Stimulated activated CD4-positive, alpha-beta T cell treated with anti-CD3 and anti-CD28 coated beads, TNF-alpha, amount 100 ng/mL, for 48 hours (primary cell): Measurements from ENCODE around the gene OR5V1.
"Not testable (repeated sequence)": the region's sequence is repeated elsewhere in the genome, so short reads cannot be mapped to it uniquely, and the experiment has no call there.

Experiments
- DNase-seq, 3 donors: peaks; one replicate each; pipeline ENCODE4 v3.0.0-alpha.2; 2020; ENCODE audit warnings: low read depth in 3 of 3

The OR5V1 gene

DNA sequence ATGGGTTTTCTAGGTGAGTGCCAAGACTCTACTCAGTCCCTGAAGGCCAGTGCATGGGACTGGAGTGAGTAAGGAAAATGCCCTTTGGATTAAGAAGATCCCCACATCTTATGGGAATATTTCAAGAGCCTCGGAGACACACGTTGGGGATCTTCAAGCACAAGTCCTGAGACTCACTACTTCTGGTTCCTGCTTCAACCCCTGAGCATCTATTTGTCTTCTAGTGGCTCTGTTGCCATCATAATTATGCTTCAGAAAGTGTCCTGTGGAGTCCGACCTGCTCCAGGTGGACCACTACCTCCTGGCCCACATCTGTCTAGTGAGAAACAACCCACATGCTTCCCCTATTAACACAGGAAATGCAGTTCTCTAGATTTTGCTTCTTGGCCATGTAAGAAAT, at the start of gene OR5V1:
OR5V1 (minus strand) TSS at position 101 of the 400 bp plus-strand sequence. CDS start 12,670 bp downstream, outside the sequence.
- no peak for DNase-seq

DNA sequence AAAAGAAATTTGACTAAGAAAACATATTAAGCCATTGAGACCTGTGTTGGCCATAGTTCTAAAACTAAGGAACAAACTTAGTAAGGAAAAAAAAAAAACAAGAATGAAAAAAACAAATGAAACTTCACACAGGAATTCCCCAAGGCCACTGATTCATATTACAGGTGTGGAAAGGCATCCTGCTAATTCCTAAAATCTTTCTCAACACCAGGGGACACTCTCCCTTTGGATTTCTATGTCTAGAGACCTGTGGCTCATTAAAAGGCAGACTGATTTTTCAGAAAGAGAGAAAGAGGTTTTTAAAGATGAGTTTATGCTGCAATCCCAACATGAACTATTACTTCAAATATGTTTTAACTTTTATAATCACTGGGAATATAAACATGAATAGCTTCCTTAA, 45.9 kb upstream of the OR5V1 start, which contains the start of gene OR12D1:
OR12D1 (plus strand) TSS at position 341 of the 400 bp plus-strand sequence.
- no peak for DNase-seq

DNA sequence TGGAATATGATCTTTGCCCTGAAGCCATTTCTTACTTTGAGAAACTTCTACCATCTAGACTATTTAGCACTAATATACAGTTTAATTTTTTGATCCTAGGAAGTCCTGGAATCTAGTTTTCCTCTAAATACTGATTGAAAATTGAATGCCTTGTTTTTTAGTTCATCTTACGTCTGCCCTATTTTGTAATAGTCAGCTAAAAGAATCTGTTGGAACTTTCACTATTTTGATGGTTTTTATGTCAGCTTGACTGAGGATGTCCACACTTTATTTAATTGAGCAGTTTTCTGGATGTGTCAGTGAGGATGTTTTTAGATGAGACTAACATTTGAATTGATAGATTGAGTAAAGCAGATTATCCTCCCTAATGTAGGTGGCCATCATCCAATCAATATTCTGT, 35.1 kb upstream of the OR5V1 start:
- DNase-seq = no peak

DNA sequence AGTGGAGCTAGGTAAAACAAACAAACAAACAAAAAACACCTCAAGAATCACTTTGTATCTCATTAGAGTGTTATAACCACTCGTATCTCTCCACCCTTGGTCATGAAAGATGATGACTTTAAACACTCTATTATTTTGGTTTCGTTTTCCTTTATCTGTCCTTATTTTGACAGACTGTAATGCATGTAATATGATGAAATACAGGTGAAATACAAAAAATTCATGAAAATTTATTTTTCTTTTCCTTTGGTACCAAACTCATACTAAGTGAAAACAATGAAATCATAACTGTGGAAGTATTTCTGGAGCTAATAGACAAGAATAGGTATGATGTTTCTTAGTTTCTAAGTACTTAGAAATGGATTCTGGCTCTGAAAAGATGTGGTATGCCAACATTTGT, 30.9 kb upstream of the OR5V1 start:
- DNase-seq = no peak

DNA sequence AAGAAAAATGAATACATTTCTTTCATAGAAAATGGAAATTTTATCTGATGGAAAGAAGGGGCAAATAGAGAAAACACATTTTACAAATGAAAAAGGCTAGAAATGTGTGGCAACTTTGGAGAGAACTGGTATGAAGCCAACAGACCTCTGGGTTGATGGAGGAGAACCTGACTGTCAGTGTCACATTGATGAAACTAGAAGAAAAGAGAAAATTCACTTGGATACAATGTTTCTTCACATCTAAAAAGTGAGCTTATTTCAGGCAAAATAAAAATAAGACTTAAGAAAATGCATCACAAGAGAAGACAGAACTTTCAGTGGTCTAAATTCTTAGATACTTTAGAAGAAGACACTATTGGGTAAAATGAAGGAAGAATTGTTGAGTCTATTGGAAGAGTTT, 26.7 kb upstream of the OR5V1 start, which contains the start of gene OR12D2:
OR12D2 (plus strand) TSS at position 301 of the 400 bp plus-strand sequence. CDS start 1,069 bp downstream, outside the sequence.
- no peak for DNase-seq

DNA sequence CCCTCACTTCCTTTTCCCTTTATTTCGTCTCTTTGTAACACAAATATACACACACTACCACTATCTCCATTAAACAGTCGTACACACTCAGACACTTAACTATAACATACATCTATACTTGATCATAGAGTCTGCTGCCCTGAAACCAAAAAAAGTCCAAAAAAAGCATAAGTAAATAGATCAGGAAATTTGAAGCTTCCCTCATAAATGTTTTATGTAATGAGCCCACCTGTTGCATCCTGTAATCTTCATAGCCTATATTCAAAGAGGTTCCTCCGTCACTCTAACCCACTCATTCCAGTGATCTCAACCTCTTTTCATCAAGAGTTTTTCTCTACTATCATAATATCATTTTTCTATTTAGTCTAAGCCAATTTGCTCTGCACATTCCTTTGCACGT, 19.9 kb upstream of the OR5V1 start:
- no peak for DNase-seq

DNA sequence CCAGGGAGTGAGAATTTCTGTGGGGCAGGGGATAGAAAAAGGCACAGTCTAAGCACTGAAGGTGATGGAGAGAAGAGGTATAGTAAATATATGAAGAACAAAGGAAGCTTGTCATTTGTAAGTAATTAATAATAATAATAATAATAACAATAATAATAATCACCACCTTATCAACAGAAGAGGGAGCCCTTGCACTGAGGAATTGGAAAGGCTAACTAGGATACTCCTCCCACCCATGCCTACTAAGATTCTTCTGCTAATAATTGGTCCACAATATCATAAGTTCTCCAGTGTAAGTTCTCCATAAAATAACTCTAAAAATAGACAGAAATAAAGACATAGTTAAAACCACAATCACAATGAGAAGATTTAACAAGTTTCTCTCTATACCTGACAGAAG, 7.3 kb upstream of the OR5V1 start:
- no peak for DNase-seq

DNA sequence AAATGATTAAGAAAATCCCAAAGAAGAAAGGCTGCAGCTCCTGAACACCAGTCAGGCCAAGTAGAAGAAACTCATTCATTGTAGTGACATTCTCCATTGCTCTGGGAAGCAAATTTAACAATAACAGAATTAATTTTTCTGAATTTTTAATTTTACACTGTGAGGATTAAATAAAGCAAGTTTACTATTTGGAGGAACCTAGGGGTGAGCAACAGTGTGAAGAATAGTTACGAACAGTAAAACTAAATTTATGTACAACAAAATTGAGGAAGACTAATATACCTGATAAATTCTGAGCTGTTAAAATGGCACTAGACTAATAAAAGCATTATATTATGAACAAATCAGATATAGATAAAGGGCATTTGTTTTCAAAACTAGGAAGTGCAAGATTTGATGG, 6.5 kb upstream of the OR5V1 start, which contains the start of gene OR12D3:
OR12D3 (minus strand) TSS at position 101 of the 400 bp plus-strand sequence; CDS start at position 97, 4 bp downstream.
- no peak for DNase-seq

DNA sequence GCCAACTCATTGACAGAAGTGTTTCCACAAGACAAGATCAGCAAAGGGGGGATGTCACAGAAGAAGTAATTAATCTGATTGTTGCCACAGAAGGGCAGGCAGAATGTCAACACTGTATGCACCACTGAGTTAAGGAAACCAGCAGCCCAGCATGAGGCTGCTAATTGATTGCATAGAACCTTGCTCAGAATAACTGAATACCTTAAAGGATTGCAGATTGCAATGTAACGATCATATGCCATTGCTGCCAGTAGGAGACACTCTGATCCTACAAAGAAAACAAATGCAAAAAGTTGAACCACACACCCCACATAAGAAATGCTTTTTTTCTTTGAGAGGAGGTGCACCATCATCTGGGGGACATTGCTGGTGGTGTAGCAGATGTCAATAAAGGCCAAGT, 13.1 kb downstream of the OR5V1 start:
- DNase-seq = no peak

DNA sequence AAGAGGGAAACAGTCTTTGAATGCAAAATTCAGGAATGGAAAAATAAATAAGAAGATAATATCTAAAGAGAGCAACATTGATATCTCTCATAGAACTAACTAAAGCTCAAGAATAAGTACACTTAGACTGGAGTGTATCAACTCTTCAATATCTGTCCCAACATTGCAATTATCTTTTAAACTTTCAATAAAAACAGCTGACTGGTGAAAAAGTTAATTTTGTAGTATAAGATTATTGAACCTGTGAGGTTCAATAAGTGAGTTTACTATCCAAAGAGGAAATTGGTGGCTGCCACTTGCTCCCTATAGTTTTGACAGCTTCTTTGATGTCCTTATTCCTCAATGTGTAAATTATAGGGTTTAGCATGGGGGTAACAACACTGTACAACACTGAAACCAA, 13.7 kb downstream of the OR5V1 start:
- no peak for DNase-seq

DNA sequence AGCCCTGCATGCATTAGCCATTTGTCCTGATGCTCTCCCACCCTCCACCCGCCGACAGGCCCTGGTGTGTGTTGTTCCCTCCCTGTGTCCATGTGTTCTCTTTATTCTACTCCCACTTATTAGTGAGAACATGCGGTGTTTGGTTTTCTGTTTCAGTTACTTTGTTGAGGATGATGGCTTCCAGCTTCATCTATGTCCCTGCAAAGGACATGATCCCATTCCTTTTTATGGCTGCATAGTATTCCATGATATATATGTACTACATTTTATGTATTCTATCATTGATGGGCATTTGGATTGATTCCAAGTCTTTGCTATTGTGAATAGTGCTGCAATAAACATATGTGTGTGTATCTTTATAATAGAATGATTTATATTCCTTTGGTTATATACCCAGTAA, 19.3 kb downstream of the OR5V1 start:
- not testable (repeated sequence) for DNase-seq

DNA sequence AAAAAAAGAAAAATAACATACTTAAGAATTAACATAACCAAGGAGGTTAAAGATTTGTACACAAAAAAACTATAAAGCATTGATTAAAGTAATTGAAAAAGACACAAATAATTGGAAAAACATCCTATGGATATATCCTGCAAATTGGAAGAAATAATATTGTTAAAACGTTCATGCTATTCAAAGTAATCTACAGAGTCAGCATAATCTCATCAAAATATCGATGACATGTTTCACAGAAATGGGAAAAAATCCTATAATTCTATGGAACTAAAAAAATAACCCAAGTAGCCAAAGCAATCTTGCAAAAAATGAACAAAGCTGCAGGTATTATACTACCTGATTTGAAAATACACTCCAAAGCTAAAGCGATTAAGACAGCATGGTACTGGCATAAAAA, 23.3 kb downstream of the OR5V1 start:
- no peak for DNase-seq

DNA sequence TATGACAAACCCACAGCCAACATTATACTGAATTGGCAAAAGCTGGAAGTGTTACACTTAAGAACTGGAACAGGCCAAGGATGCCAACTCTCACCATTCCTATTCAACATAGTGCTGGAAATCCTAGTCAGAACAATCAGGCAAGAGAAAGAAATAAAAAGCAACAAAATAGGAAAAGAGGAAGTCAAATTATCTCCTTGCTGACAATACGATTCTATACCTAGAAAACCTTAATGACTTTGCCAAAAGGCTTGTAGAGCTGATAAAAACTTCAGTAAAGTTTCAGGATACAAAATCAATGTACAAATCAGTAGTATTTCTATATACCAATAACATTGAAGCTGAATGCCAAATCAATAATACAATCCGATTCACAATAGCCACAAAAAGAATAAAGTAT, 32.4 kb downstream of the OR5V1 start:
- no peak for DNase-seq

DNA sequence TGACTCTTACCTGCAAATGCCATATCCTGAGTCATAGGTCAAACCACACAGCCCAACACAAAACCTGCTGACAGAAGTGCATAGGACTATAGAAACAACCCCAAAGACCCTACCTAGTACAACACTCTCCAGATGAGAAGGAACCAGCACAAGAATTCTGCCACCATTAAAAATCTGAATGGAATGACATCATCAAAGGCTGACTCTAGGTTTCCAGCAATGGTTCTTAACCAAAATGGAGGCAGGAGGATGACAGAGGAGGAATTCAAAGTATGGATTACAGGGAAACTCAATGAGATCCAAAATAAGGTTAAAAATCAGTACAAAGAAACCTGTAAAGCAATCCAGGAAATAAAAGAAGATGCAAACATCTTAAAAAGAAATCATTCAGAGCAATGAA, 36.0 kb downstream of the OR5V1 start:
- DNase-seq = no peak

DNA sequence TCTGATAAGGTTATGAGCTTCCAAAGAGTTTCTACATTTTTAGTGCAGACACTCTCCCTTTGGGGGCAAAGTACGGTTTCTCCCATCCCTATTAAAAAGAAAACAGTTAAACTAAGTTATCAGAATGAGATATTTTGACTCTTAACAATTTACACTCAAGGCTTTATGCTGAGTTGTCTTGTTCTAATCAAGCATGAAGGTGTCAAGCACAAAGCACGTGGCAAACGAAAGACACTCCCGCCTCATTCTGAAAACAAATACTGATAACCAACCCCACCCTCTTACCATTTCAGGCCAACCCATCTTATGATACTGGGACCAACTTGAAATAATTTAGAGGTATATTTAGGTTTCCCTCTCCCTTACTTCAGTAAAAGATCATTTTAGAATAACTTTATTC, 42.9 kb downstream of the OR5V1 start:
- DNase-seq = no peak

DNA sequence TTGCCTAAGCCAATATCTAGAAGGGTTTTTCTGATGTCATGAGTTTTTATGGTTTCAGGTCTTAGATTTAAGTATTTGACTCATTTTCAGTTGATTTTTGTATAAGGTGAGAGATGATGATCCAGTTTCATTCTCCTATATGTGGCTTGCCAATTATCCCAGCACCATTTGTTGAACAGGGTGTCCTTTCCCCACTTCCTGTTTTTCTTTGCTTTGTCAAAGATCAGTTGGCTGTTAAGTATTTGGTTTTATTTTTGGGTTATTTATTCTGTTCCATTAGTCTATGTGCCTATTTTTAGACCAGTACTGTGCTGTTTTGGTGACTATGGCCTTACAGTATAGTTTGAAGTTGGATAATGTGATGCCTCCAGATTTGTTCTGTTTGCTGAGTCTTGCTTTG, 45.3 kb downstream of the OR5V1 start:
- not testable (repeated sequence) for DNase-seq

DNA sequence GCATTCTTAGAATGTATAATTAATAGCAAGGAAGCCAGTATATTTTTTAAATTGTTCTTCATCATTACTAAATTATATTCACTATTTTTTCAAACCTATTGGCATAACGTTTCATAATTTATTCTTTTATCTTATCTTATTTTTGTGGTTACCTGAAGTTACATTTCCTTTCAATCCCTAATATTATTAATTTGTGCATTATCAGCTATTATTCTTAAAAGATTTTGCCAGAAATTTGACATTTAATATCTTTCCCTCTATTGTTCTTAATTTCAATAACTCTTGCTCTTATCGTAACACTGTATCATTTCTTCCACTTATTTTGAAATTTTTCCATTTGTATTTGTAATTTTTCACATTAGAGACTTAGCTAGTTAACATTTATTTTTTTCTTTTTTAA, 48.7 kb downstream of the OR5V1 start:
- DNase-seq = no peak
